ENCODE measurements around the gene RGL2.
A peak's percentile ranks its signal among the peaks of the same experiment; 100 is the strongest.
"Not testable (repeated sequence)": the region's sequence is repeated elsewhere in the genome, so short reads cannot be mapped to it uniquely, and the experiment has no call there.

Gene RGL2, protein sequence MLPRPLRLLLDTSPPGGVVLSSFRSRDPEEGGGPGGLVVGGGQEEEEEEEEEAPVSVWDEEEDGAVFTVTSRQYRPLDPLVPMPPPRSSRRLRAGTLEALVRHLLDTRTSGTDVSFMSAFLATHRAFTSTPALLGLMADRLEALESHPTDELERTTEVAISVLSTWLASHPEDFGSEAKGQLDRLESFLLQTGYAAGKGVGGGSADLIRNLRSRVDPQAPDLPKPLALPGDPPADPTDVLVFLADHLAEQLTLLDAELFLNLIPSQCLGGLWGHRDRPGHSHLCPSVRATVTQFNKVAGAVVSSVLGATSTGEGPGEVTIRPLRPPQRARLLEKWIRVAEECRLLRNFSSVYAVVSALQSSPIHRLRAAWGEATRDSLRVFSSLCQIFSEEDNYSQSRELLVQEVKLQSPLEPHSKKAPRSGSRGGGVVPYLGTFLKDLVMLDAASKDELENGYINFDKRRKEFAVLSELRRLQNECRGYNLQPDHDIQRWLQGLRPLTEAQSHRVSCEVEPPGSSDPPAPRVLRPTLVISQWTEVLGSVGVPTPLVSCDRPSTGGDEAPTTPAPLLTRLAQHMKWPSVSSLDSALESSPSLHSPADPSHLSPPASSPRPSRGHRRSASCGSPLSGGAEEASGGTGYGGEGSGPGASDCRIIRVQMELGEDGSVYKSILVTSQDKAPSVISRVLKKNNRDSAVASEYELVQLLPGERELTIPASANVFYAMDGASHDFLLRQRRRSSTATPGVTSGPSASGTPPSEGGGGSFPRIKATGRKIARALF

DNA sequence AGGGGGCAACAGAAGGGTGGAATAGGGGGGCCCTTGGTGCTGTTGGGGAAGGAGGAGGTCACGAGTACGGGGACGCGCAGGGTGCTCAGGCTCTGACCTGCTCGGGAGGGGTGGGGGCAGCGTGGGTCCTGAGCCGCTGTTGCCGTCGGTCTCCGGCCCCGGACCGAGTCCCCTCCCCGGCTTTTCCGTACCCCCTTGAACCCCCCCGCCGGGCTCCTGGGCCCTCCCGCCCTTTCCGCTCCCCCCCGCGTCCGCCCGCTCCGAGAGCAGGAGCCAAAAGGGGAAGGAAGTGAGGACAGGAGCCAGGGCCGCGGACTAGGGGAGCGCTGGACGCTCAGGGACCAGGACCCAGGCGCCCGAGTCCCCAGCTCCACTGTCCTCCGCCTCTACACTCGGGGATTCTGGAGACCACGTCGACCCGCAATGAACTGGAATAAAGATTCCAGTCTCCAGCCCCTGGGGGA is at the start of gene RGL2:
Gene RGL2 (minus strand): TSS at position 170 of the 464 bp plus-strand sequence. CDS start 332 bp downstream, outside the sequence.
- no peak for DNase-seq (ENCODE audit: low read depth, low spot score)

DNA sequence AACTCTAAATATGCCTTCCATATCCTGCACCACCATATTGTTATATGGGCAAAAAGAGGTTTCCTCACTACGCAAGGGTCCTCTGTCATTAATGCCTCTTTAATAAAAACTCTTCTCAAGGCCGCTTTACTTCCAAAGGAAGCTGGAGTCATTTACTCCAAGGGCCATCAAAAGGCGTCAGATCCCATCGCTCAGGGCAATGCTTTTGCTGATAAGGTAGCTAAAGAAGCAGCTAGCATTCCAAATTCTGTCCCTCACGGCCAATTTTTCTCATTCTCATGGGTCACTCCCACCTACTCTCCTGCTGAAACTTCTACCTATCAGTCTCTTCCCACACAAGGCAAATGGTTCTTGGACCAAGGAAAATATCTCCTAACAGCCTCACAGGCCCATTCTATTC is 49.1 kb upstream of the RGL2 start:
- DNase-seq (ENCODE audit: low read depth, low spot score), result no peak

DNA sequence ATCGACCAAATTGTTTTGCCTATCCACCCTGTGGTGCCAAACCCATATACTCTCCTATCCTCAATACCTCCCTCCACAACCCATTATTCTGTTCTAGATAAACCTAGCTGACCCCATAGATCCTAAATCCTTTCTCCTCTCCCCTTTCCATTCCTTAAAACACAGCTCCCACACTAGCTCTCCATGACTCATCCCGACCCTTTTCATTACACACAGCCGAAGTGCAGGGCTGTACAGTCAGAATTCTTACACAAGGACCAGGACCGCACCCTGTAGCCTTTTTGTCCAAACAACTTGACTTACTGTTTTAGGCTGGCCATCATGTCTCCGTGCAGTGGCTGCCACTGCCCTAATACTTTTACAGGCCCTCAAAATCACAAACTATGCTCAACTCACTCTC is 48.2 kb upstream of the RGL2 start:
- not testable (repeated sequence) for DNase-seq (ENCODE audit: low read depth, low spot score)

DNA sequence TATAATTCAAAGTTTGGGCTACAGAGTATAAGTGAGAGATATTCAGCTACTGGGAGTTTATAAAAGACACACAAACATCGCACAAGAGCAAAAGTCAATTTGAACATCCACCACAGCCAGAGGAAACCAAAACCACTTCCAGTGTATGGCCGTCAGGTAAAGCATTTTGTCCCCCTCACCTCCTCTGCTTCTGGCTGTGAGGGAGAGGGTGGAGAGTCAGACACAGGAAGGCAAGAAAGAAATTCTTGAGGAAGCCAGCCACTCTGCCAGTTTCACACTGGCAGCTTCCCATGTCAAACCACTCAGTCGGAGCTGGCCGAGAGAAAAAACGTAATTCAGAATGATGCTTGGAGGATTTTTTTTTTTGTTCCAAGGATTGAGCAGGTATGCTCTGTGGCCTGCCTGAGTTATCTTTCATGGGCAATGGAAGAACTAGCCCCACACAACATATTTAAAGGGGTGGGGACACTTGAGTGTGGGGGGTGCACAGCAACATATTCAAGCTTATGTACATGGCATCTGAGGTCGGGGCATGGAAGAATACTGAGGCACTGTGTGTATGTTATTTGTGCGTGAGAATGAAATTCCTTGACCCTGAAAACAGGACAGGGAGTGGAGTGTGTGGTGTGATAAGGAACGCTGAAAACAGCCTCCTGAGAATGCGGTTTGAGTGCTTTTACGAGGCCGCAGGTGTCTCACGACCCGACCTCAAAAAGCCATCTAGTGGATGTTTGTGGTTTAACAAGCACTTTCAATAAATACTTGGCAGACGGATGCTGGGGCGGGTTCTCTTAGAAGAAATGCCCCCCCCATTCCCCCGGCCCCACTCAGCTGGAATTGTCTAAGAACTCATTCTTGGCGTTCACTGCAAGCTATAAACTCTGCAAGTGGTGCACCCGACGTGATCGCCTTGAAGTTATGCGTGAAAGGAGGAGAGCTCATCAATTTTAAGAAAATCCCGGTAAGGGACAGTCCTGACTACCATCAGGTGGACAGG is 46.3 kb upstream of the RGL2 start:
- DNase-seq (ENCODE audit: low read depth, low spot score), result peak; percentile 48

DNA sequence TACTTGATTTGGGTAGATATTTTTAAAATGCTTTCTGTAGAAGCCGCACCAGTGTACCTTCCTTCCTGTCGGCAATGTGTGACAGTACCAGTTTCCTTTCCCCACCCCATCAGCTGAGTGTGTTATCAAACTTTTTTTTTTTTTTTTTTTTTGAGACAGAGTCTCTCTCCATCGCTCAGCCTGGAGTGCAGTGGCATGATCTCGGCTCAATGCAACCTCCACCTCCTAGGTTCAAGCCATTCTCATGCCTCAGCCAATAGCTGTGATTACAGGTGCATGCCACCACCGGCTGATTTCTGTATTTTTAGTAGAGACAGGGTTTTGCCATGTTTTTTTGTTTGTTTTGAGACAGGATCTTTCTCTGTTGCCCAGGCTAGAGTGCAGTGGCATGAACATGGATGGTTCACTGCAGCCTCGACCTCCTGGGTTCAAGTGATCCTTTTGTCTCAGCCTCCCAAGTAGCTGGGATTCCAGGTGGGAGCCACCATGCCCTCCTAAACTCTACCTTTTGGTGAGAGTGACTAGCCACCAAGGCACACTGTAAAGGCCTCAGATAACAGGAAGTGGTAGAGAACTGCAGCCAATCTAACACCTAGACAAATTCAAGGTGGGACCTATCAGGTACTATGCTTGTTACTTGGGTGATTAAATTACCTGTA is 45.3 kb upstream of the RGL2 start:
- DNase-seq (ENCODE audit: low read depth, low spot score), result peak; percentile 48

DNA sequence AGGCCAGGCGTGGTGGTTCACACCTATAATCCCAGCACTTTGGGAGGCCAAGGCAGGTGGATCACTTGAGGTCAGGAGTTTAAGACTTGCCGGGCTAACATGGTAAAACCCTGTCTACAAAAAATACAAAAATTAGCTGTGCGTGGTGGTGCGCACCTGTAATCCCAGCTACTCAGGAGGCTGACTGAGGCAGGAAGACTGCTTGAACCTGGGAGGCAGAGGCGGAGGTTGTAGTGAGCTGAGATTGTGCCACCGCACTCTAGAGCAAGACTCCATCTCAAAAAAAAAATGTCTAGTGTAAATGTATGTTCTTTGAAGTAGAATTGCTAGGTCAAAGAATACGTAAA is 44.8 kb upstream of the RGL2 start:
- not testable (repeated sequence) for DNase-seq (ENCODE audit: low read depth, low spot score)

DNA sequence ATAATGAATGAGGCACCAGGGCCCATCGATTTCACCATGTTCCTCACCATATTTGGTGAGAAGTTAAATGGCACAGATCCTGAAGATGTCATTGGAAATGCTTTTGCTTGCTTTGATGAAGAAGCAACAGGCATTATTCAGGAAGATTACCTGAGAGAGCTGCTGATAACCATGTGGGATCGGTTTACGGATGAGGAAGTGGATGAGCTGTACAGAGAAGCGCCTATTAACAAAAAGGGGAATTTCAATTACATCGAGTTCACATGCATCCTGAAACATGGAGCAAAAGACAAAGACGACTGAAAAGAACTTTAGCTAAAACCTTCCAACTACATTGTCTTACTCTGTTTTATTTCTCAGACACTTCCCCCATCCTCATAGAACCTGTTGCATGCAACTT is 40.5 kb upstream of the RGL2 start:
- no peak for DNase-seq (ENCODE audit: low read depth, low spot score)

DNA sequence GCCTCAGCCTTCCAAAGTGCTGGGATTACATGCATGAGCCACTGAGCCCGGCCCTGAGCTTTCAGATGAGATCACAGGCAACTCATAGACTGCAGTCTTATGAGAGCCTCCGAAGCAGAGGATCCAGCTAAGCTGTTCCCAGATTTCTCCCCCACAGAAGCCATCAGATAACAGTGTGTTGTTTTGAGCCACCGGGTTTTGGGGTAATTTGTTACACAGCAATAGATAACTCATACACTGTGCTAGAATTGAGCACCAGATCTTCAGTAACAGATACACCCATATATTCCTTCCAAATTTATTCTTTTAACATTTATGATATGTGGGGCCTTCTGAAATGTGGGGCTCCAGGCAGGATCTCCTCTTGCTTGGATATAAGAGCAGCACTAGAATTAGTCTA is 37.8 kb upstream of the RGL2 start:
- no peak for DNase-seq (ENCODE audit: low read depth, low spot score)

DNA sequence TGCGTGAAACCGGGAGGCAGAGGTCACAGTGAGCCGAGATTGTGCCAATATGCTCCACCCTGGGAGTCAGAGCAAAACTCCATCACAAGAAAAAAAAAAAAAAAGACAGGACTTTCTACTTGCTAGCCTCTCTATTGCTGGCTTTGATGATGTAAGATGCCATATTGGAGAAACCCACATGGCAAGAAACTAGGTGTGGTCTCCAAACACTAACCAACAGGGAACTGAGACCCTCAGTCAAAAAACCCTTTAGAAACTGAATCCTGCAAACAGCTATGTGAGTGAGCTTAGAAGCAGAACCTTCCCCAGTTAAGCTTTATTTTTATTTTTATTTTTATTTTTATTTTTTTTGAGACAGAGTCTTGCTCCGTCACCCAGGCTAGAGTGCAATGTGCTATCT is 37.2 kb upstream of the RGL2 start:
- DNase-seq (ENCODE audit: low read depth, low spot score), result no peak

DNA sequence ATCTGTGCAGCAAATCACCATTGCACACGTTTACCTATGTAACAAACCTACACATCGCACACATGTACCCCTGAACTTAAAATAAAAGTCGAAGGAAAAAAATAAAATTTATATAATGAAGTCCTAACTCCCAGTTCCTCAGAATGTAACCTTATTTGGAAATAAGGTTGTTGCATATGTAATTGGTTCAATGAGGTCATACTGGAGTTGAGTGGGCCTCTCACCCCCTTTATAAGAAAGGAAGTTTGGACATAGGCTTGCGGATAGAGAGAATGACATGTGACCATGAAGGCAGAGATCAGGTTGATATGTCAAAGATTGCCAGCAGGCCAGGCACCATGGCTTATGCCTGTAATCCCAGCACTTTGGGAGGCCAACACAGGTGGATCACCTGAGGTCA is 34.9 kb upstream of the RGL2 start:
- no peak for DNase-seq (ENCODE audit: low read depth, low spot score)

DNA sequence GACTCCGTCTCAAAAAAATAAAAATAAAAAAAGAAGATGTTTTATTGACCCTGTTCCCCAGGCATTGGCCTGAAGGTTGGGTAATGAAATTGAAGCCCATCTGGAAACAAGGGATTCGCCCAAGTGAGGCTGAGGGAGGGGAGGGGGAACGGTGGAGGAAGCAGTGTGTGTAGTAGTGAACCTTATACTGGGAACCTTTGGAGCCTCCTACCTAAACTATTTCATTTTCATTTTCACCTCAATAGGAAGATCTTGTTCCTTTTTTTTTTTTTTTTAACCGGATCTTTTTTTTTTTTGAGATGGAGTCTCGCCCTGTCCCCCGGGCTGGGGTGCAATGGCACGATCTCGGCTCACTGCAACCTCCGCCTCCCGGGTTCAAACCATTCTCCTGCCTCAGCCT is 32.0 kb upstream of the RGL2 start:
- no peak for DNase-seq (ENCODE audit: low read depth, low spot score)

DNA sequence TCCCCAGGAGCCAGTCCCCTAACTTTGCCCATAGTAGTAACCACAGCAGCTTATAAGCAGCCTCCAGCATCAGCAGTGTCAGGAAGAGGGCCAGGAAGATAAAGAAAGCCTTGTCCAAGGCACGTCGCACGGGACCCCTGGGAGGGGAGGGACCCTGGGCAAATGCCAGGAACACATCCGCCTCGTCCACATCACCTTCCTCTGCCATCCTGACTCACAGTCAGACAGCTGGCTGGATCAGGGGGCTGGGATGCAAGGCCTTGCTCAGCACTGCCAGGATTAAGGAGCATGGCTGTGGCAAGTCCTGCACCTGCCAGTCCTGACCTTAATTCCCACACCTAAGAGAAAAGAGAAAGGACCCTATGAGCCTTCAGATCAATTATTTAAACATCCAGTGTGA is 30.3 kb upstream of the RGL2 start:
- no peak for DNase-seq (ENCODE audit: low read depth, low spot score)

DNA sequence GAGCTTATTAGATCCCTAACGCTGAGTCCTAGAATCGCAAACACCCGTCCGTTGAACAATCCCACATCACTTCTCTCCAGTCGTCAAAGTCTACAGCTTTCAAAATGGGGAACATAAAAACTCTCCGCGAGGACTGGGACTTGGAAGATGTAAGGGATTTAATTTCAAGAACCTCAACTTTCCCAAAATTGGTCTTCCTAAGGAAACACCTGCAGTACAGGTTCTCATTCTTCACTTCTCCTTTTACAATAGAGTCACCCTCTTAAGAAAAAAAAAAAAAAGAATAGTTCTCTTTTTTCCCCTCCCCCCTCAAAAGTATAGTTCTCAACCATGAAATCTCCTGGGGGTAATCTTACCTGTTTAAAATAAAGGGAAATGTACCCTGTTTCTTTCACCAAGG is 25.4 kb upstream of the RGL2 start:
- no peak for DNase-seq (ENCODE audit: low read depth, low spot score)

DNA sequence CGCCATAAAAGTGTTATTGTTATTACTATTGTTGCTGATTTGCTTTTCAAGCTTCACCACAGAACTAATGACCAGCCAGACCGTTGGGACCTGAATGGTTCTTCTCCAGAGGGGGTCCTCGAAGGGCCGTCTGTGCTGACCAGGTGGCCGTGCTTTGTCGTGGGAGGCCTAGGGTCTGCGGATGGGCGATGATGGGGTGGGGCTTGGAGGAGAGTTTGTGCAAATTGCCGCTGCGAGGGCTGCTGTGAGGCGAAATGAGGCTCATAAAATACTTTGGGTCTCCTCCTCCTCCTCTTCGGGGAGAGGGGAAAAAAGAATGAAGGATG is 24.8 kb upstream of the RGL2 start:
- DNase-seq (ENCODE audit: low read depth, low spot score), result no peak

DNA sequence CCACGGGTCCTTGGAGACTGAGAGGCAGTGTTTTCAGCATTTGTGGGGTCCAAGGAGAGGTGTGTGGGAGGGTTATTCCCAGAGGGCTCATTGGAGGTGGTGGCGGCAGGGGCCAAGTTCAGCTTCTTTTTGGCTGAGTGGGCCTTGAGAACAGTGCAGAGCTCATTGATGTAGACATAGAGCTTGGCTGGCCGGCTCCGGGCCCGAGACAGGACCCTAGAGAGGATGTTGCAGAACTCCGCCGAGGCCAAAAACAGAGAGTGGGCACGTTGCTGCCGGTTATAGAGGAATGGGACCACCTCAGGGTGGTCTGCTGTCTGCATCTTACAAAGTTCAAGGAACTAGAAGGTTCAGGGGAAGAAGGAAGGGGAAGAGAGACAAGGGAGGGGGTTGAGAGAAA is 22.5 kb upstream of the RGL2 start:
- no peak for DNase-seq (ENCODE audit: low read depth, low spot score)

DNA sequence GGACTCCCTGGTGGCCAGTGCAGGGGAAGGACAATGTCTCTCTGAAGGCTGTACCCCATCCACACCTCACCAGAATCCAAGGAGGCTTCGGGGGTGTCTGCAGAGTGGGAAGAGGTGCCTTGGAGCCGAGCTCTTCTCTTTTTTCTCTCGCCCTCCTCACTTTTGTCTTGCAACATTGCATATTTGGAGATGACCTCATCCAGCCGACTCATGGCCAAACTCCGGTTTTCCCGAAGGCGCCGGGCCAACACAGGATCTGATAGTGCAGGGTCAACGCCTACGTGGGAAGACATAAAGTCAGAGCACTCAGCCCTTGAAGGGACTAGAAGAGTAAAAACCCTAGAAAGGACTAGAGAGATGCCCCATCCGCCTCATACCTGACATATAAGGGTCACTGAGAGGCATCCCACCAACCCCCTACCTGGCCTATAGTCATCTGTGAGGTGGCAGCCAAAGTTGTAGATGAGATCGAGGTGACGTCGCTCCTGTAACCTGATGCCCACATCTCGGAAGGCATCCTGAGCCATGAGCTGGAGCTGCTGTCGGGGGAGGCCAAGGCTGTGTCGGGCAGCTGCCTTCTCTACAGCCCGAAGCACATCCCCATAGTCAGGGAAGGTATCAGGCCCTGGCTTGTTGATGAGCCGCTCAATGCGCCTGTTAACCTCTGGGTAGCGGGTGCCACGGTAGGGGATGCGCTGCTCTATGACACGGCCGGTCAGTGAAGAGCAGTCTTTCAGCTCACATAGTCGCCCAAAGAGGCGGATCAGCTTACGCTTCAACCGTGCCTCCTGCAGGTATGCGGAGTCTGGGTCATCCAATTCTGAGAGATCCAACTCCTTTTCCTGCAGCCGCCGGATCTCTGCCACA is 21.8 kb upstream of the RGL2 start:
- no peak for DNase-seq (ENCODE audit: low read depth, low spot score)

DNA sequence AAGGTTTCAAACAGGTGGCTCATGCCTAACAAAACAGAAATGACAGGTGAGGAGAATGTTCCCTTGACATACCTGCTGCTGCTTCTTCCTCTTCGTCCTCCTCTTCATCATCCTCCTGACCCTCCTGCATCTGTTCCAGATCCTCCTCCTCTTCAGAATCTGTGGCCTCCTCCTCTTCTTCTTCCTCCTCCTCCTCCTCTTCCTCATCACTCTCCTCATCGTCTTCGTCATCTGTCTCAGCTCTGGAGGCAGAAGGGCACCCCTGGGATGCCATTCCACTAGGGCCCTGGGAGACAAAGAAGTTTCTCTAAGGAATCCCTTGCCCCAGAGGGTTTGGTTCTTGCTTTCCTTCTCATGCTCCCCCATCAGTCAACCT is 21.2 kb upstream of the RGL2 start:
- no peak for DNase-seq (ENCODE audit: low read depth, low spot score)

DNA sequence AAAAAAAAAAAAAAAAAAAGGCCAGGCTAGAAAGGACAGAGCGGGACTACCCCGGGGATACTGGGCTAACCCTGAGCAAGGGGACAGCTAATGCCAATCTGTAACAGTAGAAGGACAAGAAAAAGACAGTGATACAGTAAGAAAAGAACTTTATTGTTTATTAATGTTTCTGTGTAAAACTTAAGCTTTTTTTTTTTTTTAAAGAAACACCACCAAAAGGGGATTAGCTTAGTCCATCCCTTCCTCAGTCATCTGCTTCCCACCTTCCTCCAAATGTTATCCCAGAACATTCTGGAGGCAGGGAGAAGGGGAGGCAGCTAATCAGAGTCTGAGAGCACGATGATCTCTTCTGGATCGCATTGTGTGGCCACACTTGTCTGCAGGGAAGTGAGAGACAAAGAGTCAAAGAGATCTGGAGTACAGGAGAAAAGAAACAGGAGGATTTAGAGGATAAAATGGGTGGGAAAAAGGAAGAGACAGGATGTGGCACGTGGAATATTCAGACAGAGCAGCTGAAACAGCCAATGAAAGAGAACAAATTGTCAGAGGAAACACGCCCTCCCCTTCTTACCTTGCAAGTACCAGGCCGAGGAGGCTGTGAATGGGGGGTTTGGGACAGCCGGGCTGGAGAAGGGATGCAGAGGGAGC is 19.8 kb upstream of the RGL2 start:
- DNase-seq (ENCODE audit: low read depth, low spot score), result no peak

DNA sequence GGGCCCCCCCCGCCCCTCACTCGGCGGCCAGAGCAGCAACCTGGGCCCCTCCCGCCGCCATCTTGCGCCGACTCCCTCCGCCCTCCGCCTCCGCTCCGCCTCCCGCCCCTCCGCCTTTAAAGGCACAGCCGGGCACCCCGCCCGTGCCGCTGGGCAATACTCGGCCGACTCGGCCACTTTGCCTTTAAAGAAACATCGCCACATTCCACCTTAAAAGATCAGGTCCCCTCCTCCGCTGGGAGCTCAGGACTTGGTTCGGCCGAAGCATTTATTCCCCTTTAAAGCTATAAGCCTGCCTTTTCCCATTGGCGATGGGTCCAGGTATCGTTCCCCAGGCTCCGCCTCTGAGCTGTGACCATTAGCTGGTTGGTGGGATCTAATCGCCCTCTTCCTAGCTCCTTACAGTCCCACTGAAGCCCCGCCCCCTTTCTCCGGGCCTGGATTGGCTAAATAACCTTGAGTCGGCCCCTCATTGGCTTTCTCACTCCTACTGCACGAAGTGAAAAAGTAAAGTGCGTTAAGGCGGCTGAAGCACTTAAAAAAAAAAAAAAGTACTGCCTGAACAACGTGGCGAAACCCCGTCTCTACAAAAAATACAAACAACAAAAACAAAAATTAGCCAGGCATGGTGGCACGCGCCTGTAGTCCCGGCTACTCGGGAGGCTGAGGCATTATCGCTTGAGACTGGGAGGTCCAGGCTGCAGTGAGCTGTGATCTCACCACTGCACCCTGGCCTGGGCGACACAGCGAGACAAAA is 19.1 kb upstream of the RGL2 start, which contains the start of gene ZBTB22:
Gene ZBTB22 (minus strand): TSS at position 76 of the 757 bp plus-strand sequence. CDS start 828 bp downstream, outside the sequence.
- DNase-seq (ENCODE audit: low read depth, low spot score), result peak; percentile 90

Measured in activated CD4-positive, CD25-positive, alpha-beta regulatory T cell treated with anti-CD3 and anti-CD28 coated beads, Interleukin-2, amount 50 U/mL, for 16 hours (primary cell).